ENCODE results near the gene GOLGA1.

DNA sequence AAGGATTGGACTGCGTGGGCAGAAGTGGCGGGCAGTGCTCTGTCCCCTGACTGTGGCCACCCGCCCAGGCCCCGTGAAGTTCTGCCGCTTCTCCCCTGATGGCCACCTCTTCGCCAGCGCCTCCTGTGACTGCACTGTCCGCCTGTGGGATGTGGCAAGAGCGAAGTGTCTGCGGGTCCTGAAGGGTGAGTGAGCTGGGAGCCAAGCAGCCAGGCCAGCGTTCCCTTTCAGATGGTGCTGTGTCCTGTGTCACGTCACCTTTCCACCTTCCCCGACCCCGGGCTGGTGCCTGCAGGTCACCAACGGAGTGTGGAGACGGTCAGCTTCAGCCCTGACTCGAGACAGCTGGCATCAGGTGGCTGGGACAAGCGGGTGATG, 85.3 kb downstream of the GOLGA1 start:
- TF ChIP-seq POLR2A (IDR thresholded peaks at IDR 0.05; ENCODE audit: low read depth, low read length), result no peak
- no peak for TF ChIP-seq TAF1 (IDR thresholded peaks at IDR 0.05; ENCODE audit: borderline replicate concordance, low read depth, low read length)

Measured in GM12892 (cell line).